Endodermal cell (in vitro differentiated cells): ENCODE measurements around the gene LIPH. TPM values are rescaled to one million over a fixed set of nuclear protein-coding genes. Genes with fewer than 3 reads are reported as not detected.

ENCODE experiments used
- DNase-seq: peaks from one replicate; pipeline ENCODE4 v3.0.0-alpha.2; 2017
- H3K27ac ChIP-seq: 2 replicates; pipeline ENCODE4 v1.5.1; 2013; ENCODE audit warnings: mild to moderate bottlenecking, low read depth, low read length, moderate library complexity
- H3K27me3 ChIP-seq: 2 replicates; pipeline ENCODE4 v1.6.1; 2013; ENCODE audit warnings: mild to moderate bottlenecking, low read length, moderate library complexity; ENCODE audit not compliant: insufficient read depth, control insufficient read depth, poor library complexity, severe bottlenecking
- H3K36me3 ChIP-seq: 2 replicates; pipeline ENCODE4 v1.7.0; 2013; ENCODE audit warnings: mild to moderate bottlenecking, low read length, moderate library complexity; ENCODE audit not compliant: control insufficient read depth, insufficient read depth
- H3K4me1 ChIP-seq: one replicate; pipeline ENCODE4 v1.7.0; 2013; ENCODE audit warnings: low read length; ENCODE audit not compliant: control insufficient read depth, insufficient read depth
- H3K4me3 ChIP-seq: 2 replicates; pipeline ENCODE4 v1.5.1; 2013; ENCODE audit warnings: mild to moderate bottlenecking, low read length, moderate library complexity
- H3K9ac ChIP-seq: 2 replicates; pipeline ENCODE4 v1.6.1; 2013; ENCODE audit warnings: mild to moderate bottlenecking, low read length, moderate library complexity; ENCODE audit not compliant: poor library complexity, severe bottlenecking; ENCODE audit errors: extremely low read depth
- H3K9me3 ChIP-seq: 2 replicates; pipeline ENCODE4 v1.6.1; 2013; ENCODE audit warnings: mild to moderate bottlenecking, low read length, moderate library complexity; ENCODE audit not compliant: control insufficient read depth
- H3K27ac Mint-ChIP-seq: 2 replicates; pipeline ENCODE4 v1.8.0; 2020; ENCODE audit warnings: mixed read lengths
- H3K27me3 Mint-ChIP-seq: 2 replicates; pipeline ENCODE4 v1.8.0; 2021; ENCODE audit warnings: mild to moderate bottlenecking, mixed read lengths; ENCODE audit not compliant: insufficient read depth
- H3K36me3 Mint-ChIP-seq: 2 replicates; pipeline ENCODE4 v1.8.0; 2020; ENCODE audit warnings: low read depth, mixed read lengths
- H3K4me1 Mint-ChIP-seq: 2 replicates; pipeline ENCODE4 v1.8.0; 2020; ENCODE audit warnings: mixed read lengths
- H3K4me3 Mint-ChIP-seq: 2 replicates; pipeline ENCODE4 v1.8.0; 2020; ENCODE audit warnings: mild to moderate bottlenecking, moderate library complexity, mixed read lengths
- H3K9me3 Mint-ChIP-seq: 2 replicates; pipeline ENCODE4 v1.8.0; 2020; ENCODE audit warnings: mild to moderate bottlenecking, mixed read lengths
- WGBS, 2 experiments: methylation state at CpG; one replicate each; pipeline versions ENCODE4 v1.1.5 to v1.1.7; 2013; ENCODE audit warnings: missing lambda C conversion rate in 2 of 2, mixed read lengths in 1 of 2; ENCODE audit not compliant: insufficient coverage in 1 of 2, insufficient read length in 1 of 2; 5-methylcytosine and 5-hydroxymethylcytosine counted together
- total RNA-seq, 2 donors: library from RNA; stranded (reverse); fragmentation: NEBNext Ultra II Directional in 1 of 2; extraction: Animal tissue kit (Norgen Biotek cat#: 25700) in 1 of 2; gene quantifications; 2 replicates in 1 of 2; 3 replicates in 1 of 2; pipeline ENCODE4 v1.2.1, GENCODE V29; 2021
- TF ChIP-seq, protein P1 (sequence below): fragments of 200-600 bp; sonication (generic); conservative IDR thresholded peaks from 2 replicates; pipeline ENCODE4 v1.5.0; 2021; ENCODE audit warnings: antibody characterized with exemption, mild to moderate bottlenecking

LIPH gene
- total RNA-seq, 2 donors from 2014 or later: 0.81 to 2.3 TPM

DNA sequence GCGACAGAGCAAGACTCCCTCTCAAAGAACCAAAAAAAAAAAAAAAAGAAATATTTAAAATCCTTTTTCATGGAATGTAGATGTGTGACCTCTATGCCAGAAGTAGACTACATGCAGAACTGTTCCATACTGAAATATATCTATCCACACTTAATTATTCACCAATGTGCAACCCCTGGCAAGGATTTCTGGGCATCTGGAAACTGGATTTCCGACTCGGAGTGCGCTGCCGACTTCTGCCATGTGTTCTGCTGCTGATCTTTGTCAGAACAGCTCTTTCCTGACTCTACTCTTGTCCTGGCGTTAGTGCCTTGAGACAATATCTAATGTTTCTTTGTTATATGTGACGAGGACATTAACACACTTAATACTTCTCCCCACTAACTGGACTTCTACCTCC, 11.7 kb downstream of the LIPH start:
- no peaks in the 10 kb centered on the region for H3K27me3 Mint-ChIP-seq
- TF ChIP-seq, protein P1, sequence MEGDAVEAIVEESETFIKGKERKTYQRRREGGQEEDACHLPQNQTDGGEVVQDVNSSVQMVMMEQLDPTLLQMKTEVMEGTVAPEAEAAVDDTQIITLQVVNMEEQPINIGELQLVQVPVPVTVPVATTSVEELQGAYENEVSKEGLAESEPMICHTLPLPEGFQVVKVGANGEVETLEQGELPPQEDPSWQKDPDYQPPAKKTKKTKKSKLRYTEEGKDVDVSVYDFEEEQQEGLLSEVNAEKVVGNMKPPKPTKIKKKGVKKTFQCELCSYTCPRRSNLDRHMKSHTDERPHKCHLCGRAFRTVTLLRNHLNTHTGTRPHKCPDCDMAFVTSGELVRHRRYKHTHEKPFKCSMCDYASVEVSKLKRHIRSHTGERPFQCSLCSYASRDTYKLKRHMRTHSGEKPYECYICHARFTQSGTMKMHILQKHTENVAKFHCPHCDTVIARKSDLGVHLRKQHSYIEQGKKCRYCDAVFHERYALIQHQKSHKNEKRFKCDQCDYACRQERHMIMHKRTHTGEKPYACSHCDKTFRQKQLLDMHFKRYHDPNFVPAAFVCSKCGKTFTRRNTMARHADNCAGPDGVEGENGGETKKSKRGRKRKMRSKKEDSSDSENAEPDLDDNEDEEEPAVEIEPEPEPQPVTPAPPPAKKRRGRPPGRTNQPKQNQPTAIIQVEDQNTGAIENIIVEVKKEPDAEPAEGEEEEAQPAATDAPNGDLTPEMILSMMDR: no peak
- H3K4me3 Mint-ChIP-seq: no peak overlapping the region
- WGBS, 2 experiments: 97 to 98% methylated on average over 4 to 5 of the region's 7 CpGs
- no peak overlapping the region for H3K27ac ChIP-seq
- no peak overlapping the region for H3K9ac ChIP-seq
- H3K27ac Mint-ChIP-seq: no peak overlapping the region
- H3K4me1 Mint-ChIP-seq: peaks cover 5% of the 10 kb centered on the region
- no peaks in the 10 kb centered on the region for H3K36me3 Mint-ChIP-seq
- H3K9me3 Mint-ChIP-seq: no peaks in the 10 kb centered on the region
- H3K4me1 ChIP-seq: no peaks in the 10 kb centered on the region
- no peaks in the 10 kb centered on the region for H3K9me3 ChIP-seq
- no peak overlapping the region for H3K4me3 ChIP-seq
- no peaks in the 10 kb centered on the region for H3K27me3 ChIP-seq
- no peaks in the 10 kb centered on the region for H3K36me3 ChIP-seq
- no peak for DNase-seq

DNA sequence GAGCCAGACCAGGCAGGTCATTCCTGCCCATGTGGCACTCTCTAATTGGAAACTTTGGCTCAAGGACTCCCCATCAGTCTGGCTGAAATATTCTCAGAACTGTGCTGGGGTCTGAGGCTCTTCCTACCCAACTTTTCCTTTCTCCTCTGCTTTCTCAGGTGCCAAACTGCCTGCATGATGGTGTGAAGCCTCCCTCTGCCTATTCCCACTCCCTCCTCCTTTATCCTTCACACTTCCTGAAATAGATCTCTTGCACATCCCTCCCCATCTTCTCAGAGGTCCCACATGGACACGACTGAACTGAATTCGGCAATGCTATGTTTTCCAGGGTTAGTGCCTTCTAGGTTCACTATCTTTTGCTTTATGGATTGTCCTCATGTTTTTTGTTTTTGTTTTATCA, 12.5 kb downstream of the LIPH start:
- no peaks in the 10 kb centered on the region for H3K36me3 Mint-ChIP-seq
- TF ChIP-seq, protein P1: no peak
- 79% methylated on average over 2 of the region's 2 CpGs; no CpG with 5 or more reads in 1 of the 2 experiments for WGBS, 2 experiments

DNA sequence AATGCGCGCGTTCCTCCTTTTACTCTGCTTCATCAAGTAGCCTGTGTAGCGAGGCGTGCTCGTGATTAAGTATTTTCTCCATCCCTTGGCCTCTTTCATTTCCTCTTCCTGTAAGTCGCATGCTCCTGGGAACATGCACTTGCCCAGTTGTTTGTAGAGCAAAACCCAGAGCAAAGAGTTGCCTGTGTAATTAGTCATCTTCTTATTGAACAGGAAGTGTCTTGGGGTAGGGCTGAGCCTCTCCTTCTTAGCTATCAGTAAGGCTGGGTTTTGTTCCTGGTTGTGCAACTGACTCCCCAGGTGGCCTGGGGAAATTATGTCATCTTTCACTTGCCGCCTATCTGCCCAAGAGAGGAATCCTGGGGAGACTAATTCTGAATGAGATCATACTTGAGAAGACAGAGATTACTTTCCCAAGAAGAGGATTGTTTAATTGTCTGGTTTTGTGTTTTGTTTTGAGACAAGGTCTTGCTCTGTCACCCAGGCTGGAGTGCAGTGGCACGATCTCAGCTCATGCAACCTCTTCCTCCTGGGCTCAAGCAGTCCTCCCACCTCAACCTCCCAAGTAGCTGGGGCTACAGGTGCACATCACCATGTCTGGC, 14.9 kb downstream of the LIPH start:
- Histone ChIP-seq H3K9ac (no peak overlapping the region), H3K27ac (no peak overlapping the region), H3K4me1 (no peaks in the 10 kb centered on the region), H3K36me3 (no peaks in the 10 kb centered on the region), H3K4me3 (no peak overlapping the region), H3K27me3 (no peaks in the 10 kb centered on the region), H3K9me3 (no peaks in the 10 kb centered on the region)
- Mint-ChIP-seq H3K27me3 (no peaks in the 10 kb centered on the region), H3K4me1 (peaks cover 5% of the 10 kb centered on the region), H3K27ac (no peak overlapping the region), H3K4me3 (no peak overlapping the region), H3K36me3 (no peaks in the 10 kb centered on the region), H3K9me3 (no peaks in the 10 kb centered on the region)
- WGBS, 2 experiments: 92 to 100% methylated on average over 6 to 9 of the region's 9 CpGs
- TF ChIP-seq, protein P1: no peak
- no peak for DNase-seq

More for the DNA sequence above, 12.5 kb downstream of the LIPH start:
- Mint-ChIP-seq H3K9me3 (no peaks in the 10 kb centered on the region), H3K27me3 (no peaks in the 10 kb centered on the region), H3K4me1 (peaks cover 5% of the 10 kb centered on the region), H3K27ac (no peak overlapping the region), H3K4me3 (no peak overlapping the region)
- no peaks in the 10 kb centered on the region for H3K27me3 ChIP-seq
- no peak overlapping the region for H3K27ac ChIP-seq
- no peaks in the 10 kb centered on the region for H3K9me3 ChIP-seq
- no peaks in the 10 kb centered on the region for H3K4me1 ChIP-seq
- H3K9ac ChIP-seq: no peak overlapping the region
- no peak overlapping the region for H3K4me3 ChIP-seq
- DNase-seq: no peak
- H3K36me3 ChIP-seq: no peaks in the 10 kb centered on the region
